Panc1 (cell line): Measurements from ENCODE around the gene IL24.

ENCODE experiments used
- CTCF ChIP-seq: fragments of 450-650 bp; IDR thresholded peaks from 2 replicates; pipeline ENCODE4 v1.5.1; 2017; ENCODE audit warnings: mild to moderate bottlenecking
- POLR2AphosphoS5 ChIP-seq: IDR thresholded peaks from 2 replicates; pipeline ENCODE4 v1.6.1; 2012; ENCODE audit warnings: mild to moderate bottlenecking, low read depth, low read length, moderate library complexity
- REST ChIP-seq, 2 experiments: IDR thresholded peaks; 2 replicates each; pipeline ENCODE4 v1.6.1; 2011 to 2012; ENCODE audit warnings: low read depth in 2 of 2, control low read depth in 1 of 2, low read length in 1 of 2, mild to moderate bottlenecking in 1 of 2, moderate library complexity in 1 of 2; ENCODE audit not compliant: insufficient read depth in 1 of 2

DNA sequence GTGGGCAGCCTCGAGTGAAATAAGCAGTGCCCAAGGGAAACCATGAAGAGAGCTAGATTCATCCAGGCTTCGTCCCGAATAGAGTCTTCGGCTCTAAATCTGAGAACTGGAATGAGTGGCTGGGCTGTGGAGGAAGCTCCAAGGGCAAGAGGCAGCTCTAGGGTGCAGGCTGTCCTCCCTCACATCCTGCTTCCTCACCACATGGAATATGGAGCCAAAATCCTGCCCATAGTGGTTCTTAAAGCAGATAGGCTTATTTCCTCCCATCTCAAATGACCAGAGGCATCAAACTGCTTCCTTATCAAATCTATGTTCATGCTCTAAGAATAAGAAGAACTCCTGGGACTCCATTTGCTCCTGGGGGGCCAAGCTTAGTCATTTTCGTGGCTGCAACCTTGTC lies 2.5 kb downstream of the IL24 start:
- TF ChIP-seq CTCF (no peak), POLR2AphosphoS5 (no peak), REST (IDR thresholded peaks at IDR 0.05; ENCODE audit: insufficient read depth in 1 of 2, low read depth in 2 of 2, low read length in 1 of 2) (no peak)
